HG02981 (cell line): Measurements from ENCODE around the gene RNF181.
A peak's percentile ranks its signal among the peaks of the same experiment; 100 is the strongest.
"Not testable (repeated sequence)": the region's sequence is repeated elsewhere in the genome, so short reads cannot be mapped to it uniquely, and the experiment has no call there.

Experiments
- ATAC-seq: cut with Tn5 transposase; IDR thresholded peaks from one replicate; pipeline ENCODE4 v1.9.1; 2021; ENCODE audit warnings: mild to moderate bottlenecking, moderate library complexity; ENCODE audit not compliant: unreplicated experiment

Gene RNF181

DNA sequence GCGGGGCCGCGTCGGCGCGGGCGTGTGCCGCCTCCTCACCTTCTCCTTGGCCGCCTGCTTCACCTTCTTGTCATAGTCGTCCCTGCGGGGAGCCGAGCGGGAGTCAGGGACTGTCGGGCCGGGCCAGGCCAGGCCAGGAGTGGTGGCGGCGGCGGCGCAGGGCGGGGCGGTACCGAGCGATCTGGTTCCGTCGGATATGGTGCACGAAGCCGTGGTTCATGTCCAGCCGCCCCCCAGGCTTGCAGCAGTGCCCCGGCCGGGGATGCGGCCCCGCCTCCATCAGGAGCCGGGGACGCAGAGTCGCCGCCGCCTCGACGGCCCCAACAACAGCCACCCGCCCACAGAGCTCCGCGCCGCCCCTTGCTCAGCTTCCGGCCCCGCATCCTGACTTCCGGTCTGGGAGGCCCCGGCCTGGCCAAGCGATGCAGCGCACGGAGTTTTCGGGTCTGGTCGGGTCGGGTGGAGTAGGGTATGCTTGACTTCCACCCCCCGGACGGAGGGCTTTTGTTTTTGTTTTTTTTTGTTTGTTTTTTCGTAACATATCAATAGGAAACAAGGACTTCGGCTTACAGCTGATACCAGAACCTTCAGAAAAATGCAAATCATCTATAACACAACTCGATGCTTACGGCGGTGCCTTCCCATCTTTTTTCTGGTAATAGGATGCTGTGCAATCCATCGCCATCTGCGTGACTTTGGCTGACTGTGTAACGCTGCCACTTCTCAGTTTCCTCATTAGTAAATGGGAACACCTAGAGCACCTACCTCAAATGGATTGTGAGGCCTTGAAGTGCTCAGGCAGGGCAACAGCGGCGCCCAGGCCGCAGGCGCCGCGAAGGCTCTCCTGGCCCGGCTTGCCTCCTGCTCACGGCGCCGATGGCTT, 16.4 kb downstream of the RNF181 start, which contains the start of gene C2orf68:
Gene C2orf68 (minus strand): TSS at position 362 of the 883 bp plus-strand sequence. CDS start 82 bp downstream, at position 280.
- ATAC-seq: peak; percentile 74

DNA sequence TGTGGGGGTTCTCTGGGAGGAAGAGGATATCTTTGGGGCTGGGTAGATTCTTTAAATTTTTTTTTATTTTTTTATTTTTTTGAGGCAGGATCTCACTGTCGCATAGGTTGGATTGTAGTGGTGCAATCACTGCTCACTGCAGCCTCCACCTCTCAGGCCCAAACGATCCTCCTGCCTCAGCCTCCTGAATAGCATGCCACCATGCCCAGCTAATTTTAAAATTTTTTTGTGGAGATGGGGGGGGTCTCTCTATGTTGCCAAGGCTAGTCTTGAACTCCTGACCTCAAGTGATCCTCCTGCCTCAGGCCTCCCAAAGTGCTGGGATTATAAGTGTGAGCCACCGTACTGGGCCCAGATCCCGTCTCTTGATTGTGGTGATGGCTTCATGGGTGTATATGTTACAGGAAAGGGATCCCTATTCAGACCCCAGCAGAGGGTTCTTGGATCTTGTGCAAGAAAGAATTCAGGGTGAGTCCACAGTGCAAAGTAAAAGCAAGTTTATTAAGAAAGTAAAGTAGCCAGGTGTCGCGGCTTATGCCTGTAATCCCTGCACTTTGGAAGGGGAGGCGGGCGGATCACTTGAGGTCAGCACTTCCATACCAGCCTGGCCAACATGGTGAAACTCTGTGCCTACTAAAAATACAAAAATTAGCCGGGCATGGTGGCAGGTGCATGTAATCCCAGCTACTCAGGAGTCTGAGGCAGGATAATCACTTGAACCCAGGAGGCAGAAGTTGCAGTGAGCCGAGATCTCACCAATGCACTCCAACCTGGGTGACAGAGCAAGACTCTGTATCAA, 18.4 kb downstream of the RNF181 start:
- ATAC-seq: no peak

DNA sequence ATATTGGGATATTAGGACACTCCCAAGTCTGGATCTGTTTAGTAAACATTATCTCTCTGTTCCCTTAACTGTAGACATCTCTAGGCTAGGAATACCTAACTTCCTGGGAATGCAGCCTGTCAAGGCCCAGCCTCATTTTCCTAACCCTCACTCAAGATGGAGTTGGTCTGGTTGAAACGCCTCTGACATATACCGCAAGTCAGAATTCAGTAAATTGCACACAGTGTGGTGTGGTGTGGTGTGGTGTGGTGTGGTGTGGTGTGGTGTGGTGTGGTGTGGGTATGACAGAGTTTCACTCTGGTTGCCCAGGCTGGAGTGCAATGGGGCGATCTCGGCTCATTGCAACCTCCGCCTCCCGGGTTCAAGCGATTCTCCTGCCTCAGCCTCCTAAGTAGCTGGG, 19.2 kb downstream of the RNF181 start:
- not testable (repeated sequence) for ATAC-seq

GRCh38 chr2:85615413-85615728, 19.8 kb downstream of the RNF181 start:
- no peak for ATAC-seq

DNA sequence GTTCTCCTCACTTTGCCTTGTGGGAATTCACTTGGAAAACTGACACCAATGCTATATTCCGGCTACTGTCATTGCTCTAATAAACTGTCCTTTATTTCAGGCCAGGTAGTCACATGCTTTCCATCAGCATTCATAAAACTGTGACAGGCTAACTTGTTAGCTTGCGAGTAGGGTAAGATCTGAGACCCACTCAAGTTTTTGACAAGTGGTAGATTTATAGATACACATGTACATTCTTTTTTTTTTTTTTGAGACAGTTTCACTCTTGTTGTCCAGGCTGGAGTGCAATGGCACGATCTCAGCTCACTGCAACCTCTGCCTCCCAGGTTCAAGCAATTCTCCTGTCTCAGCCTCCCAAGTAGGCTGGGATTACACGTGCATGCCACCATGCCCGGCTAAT, 22.2 kb downstream of the RNF181 start:
- ATAC-seq: not testable (repeated sequence)

DNA sequence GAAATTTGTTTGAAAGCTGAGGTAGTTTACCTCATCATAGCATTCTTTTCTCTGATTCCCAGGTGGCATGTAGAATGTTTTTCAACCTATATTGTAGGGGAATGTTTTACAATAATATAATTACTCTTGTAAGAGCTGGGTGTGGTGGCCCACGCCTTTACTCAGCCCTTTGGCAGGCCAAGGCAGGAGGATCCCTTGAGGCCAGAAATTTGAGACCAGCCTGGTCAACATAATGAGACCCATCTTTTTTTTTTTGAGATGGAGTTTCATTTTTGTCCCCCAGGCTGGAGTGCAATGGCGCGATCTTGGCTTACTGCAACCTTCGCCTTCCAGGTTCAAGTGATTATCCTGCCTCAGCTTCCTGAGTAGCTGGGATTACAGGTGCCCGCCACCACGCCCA, 24.1 kb downstream of the RNF181 start:
- ATAC-seq: no peak

GRCh38 chr2:85621338-85621737, 25.8 kb downstream of the RNF181 start:
- no peak for ATAC-seq

DNA sequence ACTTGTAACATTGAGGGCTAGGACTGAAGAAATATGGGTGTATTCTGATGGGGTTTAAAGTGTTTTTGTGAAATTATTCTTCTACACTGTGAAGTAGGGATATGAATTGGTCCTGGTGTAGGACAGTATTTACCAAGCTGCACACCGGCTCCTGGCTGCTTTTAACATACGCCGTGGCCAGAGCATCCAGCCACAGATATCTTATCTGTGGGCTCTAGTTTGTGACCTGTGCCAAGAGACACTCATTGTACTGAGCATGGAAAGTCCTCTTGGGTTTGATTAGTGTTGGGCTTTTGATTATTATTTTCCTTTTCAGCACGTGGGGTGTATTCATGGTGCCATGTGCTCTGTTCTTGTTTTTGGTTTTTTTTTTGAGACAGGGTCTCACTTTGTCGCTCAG, 28.4 kb downstream of the RNF181 start:
- ATAC-seq: no peak

- ATAC-seq: no peak
These were observed 33.1 kb downstream of the RNF181 start for GRCh38 chr2:85628658-85629057.

DNA sequence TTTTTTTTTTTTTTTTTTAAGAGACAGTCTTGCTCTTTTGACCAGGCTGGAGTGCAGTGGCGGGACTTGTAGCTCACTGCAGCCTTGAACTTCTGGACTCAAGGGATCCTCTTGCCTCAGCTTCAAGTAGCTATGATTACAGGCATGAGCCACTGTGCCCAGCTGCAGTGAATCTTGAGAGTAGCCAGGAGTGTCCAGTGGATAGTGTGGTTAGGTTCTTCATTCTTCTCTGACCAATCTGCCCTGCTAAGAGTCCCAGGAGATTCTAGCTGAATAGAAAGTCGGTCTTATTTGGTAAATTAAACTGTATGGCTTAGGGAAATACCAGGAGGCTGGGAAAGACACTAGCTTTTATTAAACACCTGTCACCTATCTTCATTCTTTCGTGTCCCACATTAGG, 35.8 kb downstream of the RNF181 start:
- ATAC-seq: no peak

- no peak for ATAC-seq
These were observed 39.5 kb downstream of the RNF181 start for GRCh38 chr2:85635011-85635410.

DNA sequence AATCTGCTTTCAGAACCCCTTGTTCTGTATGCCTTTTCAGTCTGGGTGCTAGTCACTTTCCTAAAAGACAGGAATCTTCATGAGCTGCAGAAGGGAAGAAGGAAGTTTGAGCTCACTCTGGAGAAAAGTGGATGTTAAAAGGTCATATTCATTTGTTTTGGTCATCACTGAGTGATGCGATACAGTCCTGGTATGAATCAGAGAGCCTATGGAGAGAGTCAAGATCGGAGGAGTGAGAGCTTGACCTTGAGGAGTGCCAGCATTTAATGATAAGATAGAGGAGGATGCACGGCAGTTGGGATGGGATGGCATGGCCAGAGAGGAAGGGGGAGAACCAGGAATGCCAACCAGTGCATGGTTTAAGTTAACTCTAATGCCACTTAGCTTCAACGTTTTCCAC, 40.1 kb downstream of the RNF181 start:
- ATAC-seq: no peak

DNA sequence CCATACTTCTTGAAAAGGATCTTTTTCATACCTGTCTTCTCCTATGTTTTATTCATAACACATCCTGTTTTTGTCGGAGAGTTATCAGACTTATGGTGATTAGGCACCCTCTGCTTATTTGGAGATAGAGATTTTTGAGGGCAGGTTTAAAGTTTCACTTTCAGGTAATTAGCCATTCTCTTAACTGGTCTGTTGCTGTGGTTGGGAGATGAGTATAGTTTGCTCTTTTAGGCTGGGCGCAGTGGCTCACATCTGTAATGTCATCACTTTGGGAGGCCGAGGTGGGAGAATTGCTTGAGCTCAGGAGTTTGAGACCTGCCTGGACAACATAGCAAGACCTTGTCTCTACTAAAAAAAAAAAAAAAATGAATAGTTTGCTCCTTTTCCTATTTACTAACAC, 47.2 kb downstream of the RNF181 start:
- peak; percentile 73 for ATAC-seq

- no peak for ATAC-seq
These were observed 49.4 kb downstream of the RNF181 start for GRCh38 chr2:85644909-85645308.

GRCh38 chr2:85646166-85646565, 50.6 kb downstream of the RNF181 start:
- no peak for ATAC-seq
